OCI-LY3 (cell line): ENCODE data around the gene AREG.

Experiments used
- CTCF ChIP-seq: fragments of 200-600, 300-600 bp; sonication (generic); IDR thresholded peaks from 2 replicates; pipeline ENCODE4 v1.5.1; 2014; ENCODE audit warnings: antibody characterized with exemption, low read length, low read depth
- EZH2phosphoT487 ChIP-seq: fragments of 200-600 bp; shearing (Covaris generic); IDR thresholded peaks from 2 replicates; pipeline ENCODE4 v1.6.1; 2018; ENCODE audit warnings: antibody characterized with exemption, mixed run types, low read depth

GRCh38 chr4:74475091-74475800, 30.3 kb downstream of the AREG start:
- TF ChIP-seq CTCF, result no peak
- no peak for TF ChIP-seq EZH2phosphoT487
